ENCODE results near the gene AP1B1. TPM values are rescaled to one million over a fixed set of nuclear protein-coding genes. Genes with fewer than 3 reads are reported as not detected.

The AP1B1 gene
- total and polyA plus RNA-seq, 2 of the 13 experiments (the other 11 are each of a cell fraction or from before 2014, with no cell fraction given), result 26.6 to 29.7 TPM

DNA sequence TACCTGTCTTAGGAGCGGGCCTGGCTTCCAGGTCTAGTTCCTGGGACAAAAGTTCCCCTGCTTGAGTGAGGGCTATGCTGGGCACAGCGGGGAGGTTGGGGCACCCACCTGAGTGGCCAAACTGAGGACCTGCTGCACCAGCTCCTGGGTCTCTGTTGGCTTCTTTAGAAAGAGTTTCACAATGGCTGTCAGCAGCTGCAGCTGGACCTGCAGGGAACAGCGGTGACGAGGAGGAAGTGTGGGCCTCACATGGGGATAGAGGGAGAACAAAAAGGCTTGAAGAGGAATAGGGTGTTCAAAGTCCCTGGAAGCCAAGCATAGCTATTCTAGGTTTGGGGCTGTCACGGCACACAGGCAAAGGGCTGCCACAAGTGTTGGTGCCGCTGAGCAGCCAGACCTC, 46.2 kb downstream of the AP1B1 start:
- Histone ChIP-seq H3K4me1 (ENCODE audit: insufficient read depth, low read length) (peaks cover 32% of the 10 kb centered on the region), H2AFZ (ENCODE audit: low read length) (no peak overlapping the region), H3K79me2 (ENCODE audit: insufficient read depth, low read length) (no peaks in the 10 kb centered on the region), H3K9me3 (ENCODE audit: low read length) (no peaks in the 10 kb centered on the region), H3K36me3 (replicated peaks in 1 of 2; ENCODE audit: control insufficient read depth in 1 of 2, insufficient read depth in 2 of 2, low read length in 2 of 2) (peaks cover 18 to 43% of the 10 kb centered on the region in 2 experiments; a peak in 4 of 5 replicates), H3K4me3 (replicated peaks in 1 of 3; ENCODE audit: insufficient read depth in 1 of 3, low read depth in 2 of 3, low read length in 3 of 3) (no peak overlapping the region; a peak in 1 of 6 replicates), H3K9ac (ENCODE audit: insufficient read depth, low read depth, low read length) (peak overlapping the region; percentile 38; the same call in 1 of the 2 replicates), H4K20me1 (ENCODE audit: insufficient read depth, low read length) (no peaks in the 10 kb centered on the region), H3K4me2 (ENCODE audit: low read depth, low read length) (peak overlapping the region; percentile 56), H3K27ac (ENCODE audit: extremely low read length, insufficient read depth, low read length) (peak overlapping the region; percentile 54), H3K27me3 (ENCODE audit: control insufficient read depth in 1 of 2, insufficient read depth in 2 of 2, low read length in 2 of 2) (no peaks in the 10 kb centered on the region)
- POLR2A ChIA-PET, result interaction anchor here (0.8 to 1.0 kb wide), 2 partner anchors 41 to 211 kb away, joined by 3 to 4 read pairs; partner anchors contain the start of gene THOC5
- CTCF ChIA-PET (ENCODE audit: low intra/inter-chr PET ratio, low total read pairs), result no interaction called here
- FAIRE-seq (no peak), ATAC-seq (no peak; the same call in 1 of the 3 replicates), DNase-seq (ENCODE audit: low spot score) (peak; percentile 44)
- no TSS peak for BruUV-seq (replicated peaks)
- intact Hi-C loops (cut with micrococcal nuclease; ENCODE audit: unreplicated experiment) (no loop called here), in situ Hi-C loops (cut with HindIII; ENCODE audit: extremely low pct_ligation_motif_present, low pct_unique_long_range_greater_than_20kb) (no loop called here)
- 37% methylated on average over 6 of the region's 6 CpGs for WGBS (ENCODE audit: low lambda C conversion rate)
- no peak for TF ChIP-seq ZBTB46 (CRISPR knock-in tag; IDR thresholded peaks at IDR 0.05; ENCODE audit: borderline replicate concordance)
- TF ChIP-seq CAMTA2 (CRISPR knock-in tag; IDR thresholded peaks at IDR 0.05; ENCODE audit: borderline replicate concordance), result no peak
- no peak for TF ChIP-seq IKZF1 (IDR thresholded peaks at IDR 0.05)
- TF ChIP-seq ZNF3 (CRISPR knock-in tag; IDR thresholded peaks at IDR 0.05), result no peak
- 0 out of 2 replicates have a peak, but pooled peaks have one; percentile 2 for TF ChIP-seq SALL1 (CRISPR knock-in tag; IDR thresholded peaks at IDR 0.05)
- TF ChIP-seq, protein P1, sequence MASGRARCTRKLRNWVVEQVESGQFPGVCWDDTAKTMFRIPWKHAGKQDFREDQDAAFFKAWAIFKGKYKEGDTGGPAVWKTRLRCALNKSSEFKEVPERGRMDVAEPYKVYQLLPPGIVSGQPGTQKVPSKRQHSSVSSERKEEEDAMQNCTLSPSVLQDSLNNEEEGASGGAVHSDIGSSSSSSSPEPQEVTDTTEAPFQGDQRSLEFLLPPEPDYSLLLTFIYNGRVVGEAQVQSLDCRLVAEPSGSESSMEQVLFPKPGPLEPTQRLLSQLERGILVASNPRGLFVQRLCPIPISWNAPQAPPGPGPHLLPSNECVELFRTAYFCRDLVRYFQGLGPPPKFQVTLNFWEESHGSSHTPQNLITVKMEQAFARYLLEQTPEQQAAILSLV (CRISPR knock-in tag; IDR thresholded peaks at IDR 0.05; ENCODE audit: borderline replicate concordance), result peak; percentile 24; the same call in 1 of the 2 replicates
- 0 out of 2 replicates have a peak, but pooled peaks have one; percentile 37 for TF ChIP-seq ELF3 (CRISPR knock-in tag; IDR thresholded peaks at IDR 0.05)
- TF ChIP-seq DMAP1 (CRISPR knock-in tag; IDR thresholded peaks at IDR 0.05), result no peak
- no peak for TF ChIP-seq ZNF121 (CRISPR knock-in tag; IDR thresholded peaks at IDR 0.05)
- TF ChIP-seq PHF20 (CRISPR knock-in tag; IDR thresholded peaks at IDR 0.05), result no peak
- no peak for TF ChIP-seq HNRNPLL (IDR thresholded peaks at IDR 0.05; ENCODE audit: low read depth, low read length, poor library complexity, severe bottlenecking)
- no peak for TF ChIP-seq SIN3A (IDR thresholded peaks at IDR 0.05; ENCODE audit: borderline replicate concordance, low read depth, low read length)
- TF ChIP-seq, protein P2, sequence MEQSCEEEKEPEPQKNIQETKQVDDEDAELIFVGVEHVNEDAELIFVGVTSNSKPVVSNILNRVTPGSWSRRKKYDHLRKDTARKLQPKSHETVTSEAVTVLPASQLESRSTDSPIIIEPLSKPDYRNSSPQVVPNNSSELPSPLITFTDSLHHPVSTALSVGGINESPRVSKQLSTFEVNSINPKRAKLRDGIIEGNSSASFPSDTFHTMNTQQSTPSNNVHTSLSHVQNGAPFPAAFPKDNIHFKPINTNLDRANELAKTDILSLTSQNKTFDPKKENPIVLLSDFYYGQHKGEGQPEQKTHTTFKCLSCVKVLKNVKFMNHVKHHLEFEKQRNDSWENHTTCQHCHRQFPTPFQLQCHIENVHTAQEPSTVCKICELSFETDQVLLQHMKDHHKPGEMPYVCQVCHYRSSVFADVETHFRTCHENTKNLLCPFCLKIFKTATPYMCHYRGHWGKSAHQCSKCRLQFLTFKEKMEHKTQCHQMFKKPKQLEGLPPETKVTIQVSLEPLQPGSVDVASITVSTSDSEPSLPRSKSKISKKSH (CRISPR knock-in tag; IDR thresholded peaks at IDR 0.05; ENCODE audit: borderline replicate concordance), result no peak
- peak; percentile 52; the same call in 1 of the 2 replicates for TF ChIP-seq ZNF687 (CRISPR knock-in tag; IDR thresholded peaks at IDR 0.05)
- no peak for TF ChIP-seq ISL2 (CRISPR knock-in tag; IDR thresholded peaks at IDR 0.05)
- no peak for TF ChIP-seq TRIM24 (CRISPR knock-in tag; IDR thresholded peaks at IDR 0.05)
- TF ChIP-seq ZBTB38 (CRISPR knock-in tag; IDR thresholded peaks at IDR 0.05), result peak; percentile 30; the same call in 1 of the 2 replicates

Measured in HepG2 (cell line).